GM12801 (cell line): ENCODE results near the gene PPP1R13B.

Experiments used
- TF ChIP-seq, protein P1 (sequence below): IDR thresholded peaks from one replicate; pipeline ENCODE4 v1.5.1; 2011; ENCODE audit warnings: control low read depth; ENCODE audit not compliant: insufficient read length; ENCODE audit errors: extremely low read depth

Gene PPP1R13B

DNA sequence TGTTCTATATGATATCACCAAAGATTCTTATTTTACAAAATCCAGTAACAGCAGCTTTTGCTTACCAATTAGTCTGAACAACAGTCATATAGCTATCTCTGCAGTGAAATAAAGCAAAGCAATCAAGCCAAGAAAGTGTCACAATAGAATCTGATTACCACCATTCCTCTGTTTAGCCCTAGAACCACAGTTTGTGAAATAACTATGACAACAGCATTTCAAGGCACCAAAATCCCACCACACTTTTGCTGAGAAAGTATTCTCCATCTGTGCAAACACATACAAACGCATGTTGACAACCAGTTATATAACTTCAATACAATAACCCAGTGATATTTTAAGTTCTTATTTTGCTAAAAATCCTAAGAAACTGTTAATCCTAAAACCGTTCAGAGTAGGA lies 7.4 kb downstream of the PPP1R13B start:
- TF ChIP-seq, protein P1, sequence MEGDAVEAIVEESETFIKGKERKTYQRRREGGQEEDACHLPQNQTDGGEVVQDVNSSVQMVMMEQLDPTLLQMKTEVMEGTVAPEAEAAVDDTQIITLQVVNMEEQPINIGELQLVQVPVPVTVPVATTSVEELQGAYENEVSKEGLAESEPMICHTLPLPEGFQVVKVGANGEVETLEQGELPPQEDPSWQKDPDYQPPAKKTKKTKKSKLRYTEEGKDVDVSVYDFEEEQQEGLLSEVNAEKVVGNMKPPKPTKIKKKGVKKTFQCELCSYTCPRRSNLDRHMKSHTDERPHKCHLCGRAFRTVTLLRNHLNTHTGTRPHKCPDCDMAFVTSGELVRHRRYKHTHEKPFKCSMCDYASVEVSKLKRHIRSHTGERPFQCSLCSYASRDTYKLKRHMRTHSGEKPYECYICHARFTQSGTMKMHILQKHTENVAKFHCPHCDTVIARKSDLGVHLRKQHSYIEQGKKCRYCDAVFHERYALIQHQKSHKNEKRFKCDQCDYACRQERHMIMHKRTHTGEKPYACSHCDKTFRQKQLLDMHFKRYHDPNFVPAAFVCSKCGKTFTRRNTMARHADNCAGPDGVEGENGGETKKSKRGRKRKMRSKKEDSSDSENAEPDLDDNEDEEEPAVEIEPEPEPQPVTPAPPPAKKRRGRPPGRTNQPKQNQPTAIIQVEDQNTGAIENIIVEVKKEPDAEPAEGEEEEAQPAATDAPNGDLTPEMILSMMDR = no peak

DNA sequence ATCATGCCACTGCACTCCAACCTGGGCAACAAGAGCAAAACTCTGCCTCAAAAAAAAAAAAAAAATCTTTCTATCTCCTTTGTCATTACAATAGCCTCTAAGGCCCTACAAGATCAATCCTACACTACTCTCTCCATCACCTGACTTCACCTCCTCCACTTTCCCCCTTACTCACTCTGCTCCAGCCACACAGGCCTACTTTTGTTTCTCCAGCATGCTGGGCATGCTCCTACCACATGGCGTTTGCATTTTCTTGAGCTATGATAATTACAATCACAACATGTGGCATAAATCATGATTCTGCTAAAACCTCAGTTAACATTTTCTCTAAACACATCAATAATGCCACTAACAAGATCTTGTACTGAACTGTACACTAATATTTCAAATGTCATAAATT lies 7.8 kb downstream of the PPP1R13B start:
- TF ChIP-seq, protein P1 = no peak

DNA sequence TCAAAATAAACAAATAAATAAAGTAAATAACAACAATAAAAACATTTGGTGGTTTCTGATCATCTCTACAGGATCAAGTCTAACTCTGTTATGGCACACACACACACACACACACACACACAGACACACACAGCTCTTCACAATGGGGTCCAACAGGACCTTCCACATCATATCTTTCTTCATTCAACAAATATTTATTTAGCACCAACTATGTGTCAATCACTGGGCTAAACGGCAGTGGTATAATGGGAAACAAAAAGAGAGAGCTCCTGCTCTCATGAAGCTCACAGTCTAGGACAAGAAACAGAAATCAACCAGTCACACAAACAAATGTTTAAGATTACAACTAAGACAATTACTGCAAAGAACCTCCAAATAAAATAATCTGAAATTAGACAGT lies 9.3 kb downstream of the PPP1R13B start:
- TF ChIP-seq, protein P1 = no peak

DNA sequence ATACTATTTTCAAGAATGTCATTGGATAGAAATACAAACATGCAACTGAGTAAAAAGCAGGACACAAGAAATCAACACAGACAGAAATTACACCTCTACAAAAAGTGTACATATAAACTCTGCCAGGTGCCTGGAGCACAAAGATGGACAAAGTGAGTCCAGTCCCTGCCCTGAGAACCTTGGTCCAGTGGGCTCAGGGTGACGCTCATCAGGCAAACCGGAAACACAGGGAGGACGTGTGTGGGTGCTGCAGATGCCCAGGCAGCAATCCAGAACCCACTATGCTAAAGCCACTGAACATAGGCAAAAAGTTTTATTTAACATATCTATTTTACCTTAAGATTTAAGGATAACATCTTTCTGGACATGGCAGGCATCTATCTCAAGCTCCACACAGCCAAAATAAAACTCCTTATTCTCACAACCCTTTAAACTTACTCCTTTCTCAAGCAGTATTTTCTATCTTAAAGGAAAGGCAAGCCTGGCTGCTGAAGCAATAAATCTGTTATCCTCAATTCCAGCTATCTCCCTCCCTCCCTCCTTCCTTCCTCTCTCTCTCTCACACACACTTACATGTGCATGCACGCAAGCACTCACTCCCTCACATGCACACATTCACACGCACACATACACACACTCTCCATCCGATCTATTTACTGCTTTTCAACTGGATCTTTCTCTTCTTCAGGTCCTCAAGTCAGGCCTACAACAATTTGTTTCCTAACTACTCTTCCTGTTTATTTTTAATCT lies 10.2 kb downstream of the PPP1R13B start:
- TF ChIP-seq, protein P1 = no peak

DNA sequence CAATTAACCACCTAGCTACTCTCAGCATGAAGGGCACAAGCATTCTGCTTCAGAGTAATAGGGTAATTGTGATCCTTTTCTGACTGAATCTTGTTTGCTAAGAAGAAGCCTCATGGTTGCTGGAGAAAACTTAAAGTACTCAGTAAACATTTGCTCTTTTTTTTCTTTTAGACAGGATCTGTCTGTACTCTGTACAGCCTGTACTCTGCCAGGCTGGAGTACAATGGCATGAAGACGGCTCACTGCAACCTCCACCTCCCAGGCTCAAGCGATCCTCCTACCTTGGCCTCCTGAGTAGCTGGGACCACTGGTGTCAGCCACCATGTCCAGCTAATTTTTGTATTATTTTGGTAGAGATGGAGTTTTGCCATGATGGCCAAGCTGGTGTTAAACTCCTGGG lies 12.4 kb downstream of the PPP1R13B start:
- TF ChIP-seq, protein P1 = no peak

DNA sequence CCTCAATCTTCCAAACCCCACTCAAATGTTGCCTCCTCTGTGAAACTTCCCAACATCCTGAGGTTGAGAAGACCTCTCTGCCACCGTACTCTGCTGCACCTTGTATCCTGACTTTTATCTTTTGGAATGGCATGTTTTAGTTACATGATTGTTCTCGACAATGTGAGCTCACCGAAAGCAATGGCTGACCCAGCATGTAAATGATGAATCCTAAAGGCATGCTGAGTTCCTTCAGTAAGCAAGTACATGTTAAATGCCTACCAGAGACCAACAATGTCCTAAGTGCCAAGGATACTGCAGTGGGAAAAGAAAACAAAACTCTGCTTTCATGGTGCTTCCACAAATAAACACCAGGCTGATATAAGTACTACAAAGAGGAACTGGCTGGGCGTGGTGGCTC lies 13.7 kb downstream of the PPP1R13B start:
- TF ChIP-seq, protein P1 = no peak

DNA sequence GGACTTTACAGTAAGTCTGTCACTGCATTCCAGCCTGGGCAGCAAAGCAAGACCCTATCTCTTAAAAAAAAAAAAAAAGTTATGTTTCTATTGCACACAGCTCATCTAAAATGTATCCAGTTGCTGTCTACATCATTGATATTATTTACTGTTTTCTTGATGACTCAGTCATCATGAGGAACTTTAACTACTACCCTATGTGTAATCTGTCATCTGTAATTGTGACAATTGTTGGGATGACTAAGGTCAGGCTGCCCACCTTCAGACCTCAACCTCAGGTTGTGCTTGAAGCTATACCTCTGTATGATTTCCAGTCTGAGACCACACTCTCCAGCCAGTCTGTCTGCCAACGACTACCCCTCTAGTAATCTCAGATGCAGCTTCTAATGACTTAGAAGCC lies 15.3 kb downstream of the PPP1R13B start:
- TF ChIP-seq, protein P1 = no peak
